ENCODE data around the gene MMD2.
"Not testable (repeated sequence)": the region's sequence is repeated elsewhere in the genome, so short reads cannot be mapped to it uniquely, and the experiment has no call there.

Gene MMD2

DNA sequence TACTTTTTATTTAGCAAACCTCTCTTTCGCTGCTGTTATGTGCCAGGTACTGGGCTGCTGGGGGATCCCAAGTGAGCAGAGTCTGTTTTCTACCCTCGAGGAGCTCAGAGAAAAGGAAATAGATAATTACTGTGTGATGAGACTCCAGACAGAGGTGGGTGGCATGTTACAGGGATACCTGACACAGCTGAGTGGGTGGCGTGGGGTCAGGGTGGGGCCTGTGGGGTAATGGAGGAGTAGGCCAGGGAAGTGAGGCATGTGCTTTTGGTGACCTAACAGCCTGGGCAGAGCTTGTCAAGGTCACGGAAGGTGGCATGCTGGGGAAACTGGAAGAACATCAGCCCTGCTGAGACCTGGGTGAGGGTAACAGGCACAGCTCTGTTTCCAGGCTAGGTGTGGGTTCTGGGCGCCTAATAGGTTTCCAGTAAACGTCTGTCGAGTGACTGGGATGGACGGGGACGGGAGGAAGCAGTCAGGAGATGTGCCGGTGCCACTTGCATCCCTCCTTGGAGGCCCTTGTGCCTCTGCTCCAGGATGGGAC, 36.5 kb upstream of the MMD2 start:
- ATAC-seq, result no peak
- TF ChIP-seq GLIS3 (CRISPR knock-in tag; IDR thresholded peaks at IDR 0.05) (no peak), POU6F1 (CRISPR knock-in tag; IDR thresholded peaks at IDR 0.05; ENCODE audit: borderline replicate concordance, low read depth) (no peak), ZC3H10 (CRISPR knock-in tag; IDR thresholded peaks at IDR 0.05) (no peak), ISL1 (CRISPR knock-in tag; IDR thresholded peaks at IDR 0.05) (no peak), BACH2 (CRISPR knock-in tag; IDR thresholded peaks at IDR 0.05; ENCODE audit: borderline replicate concordance) (no peak), ZNF70 (CRISPR knock-in tag; IDR thresholded peaks at IDR 0.05) (no peak), ZFP3 (CRISPR knock-in tag; IDR thresholded peaks at IDR 0.05) (no peak), ZNF8 (CRISPR knock-in tag; IDR thresholded peaks at IDR 0.05) (no peak), OSR1 (CRISPR knock-in tag; IDR thresholded peaks at IDR 0.05) (no peak), ESRRG (CRISPR knock-in tag; IDR thresholded peaks at IDR 0.05) (no peak), TSHZ2 (CRISPR knock-in tag; IDR thresholded peaks at IDR 0.05) (no peak), RARB (CRISPR knock-in tag; IDR thresholded peaks at IDR 0.05) (no peak), PPARA (CRISPR knock-in tag; IDR thresholded peaks at IDR 0.05; ENCODE audit: borderline replicate concordance) (no peak), CSDC2 (CRISPR knock-in tag; IDR thresholded peaks at IDR 0.05) (no peak), ARNTL (CRISPR knock-in tag; IDR thresholded peaks at IDR 0.05; ENCODE audit: borderline replicate concordance, low read depth) (no peak)

- TF ChIP-seq ZFP30 (CRISPR knock-in tag; IDR thresholded peaks at IDR 0.05) (no peak), ZNF8 (CRISPR knock-in tag; IDR thresholded peaks at IDR 0.05) (no peak), PPARA (CRISPR knock-in tag; IDR thresholded peaks at IDR 0.05; ENCODE audit: borderline replicate concordance) (no peak), TOX (CRISPR knock-in tag; IDR thresholded peaks at IDR 0.05; ENCODE audit: borderline replicate concordance) (no peak), ISL1 (CRISPR knock-in tag; IDR thresholded peaks at IDR 0.05) (no peak), BACH2 (CRISPR knock-in tag; IDR thresholded peaks at IDR 0.05; ENCODE audit: borderline replicate concordance) (no peak), ZC3H10 (CRISPR knock-in tag; IDR thresholded peaks at IDR 0.05) (no peak), ARNTL (CRISPR knock-in tag; IDR thresholded peaks at IDR 0.05; ENCODE audit: borderline replicate concordance, low read depth) (no peak), CSRNP3 (CRISPR knock-in tag; IDR thresholded peaks at IDR 0.05) (no peak), PATZ1 (CRISPR knock-in tag; IDR thresholded peaks at IDR 0.05; ENCODE audit: borderline replicate concordance) (no peak), ZNF565 (CRISPR knock-in tag; conservative IDR thresholded peaks at IDR 0.05; ENCODE audit: low read depth) (no peak), OSR1 (CRISPR knock-in tag; IDR thresholded peaks at IDR 0.05) (no peak), ESRRG (CRISPR knock-in tag; IDR thresholded peaks at IDR 0.05) (no peak), CSDC2 (CRISPR knock-in tag; IDR thresholded peaks at IDR 0.05) (no peak), SNAI2 (CRISPR knock-in tag; IDR thresholded peaks at IDR 0.05) (no peak), RARB (CRISPR knock-in tag; IDR thresholded peaks at IDR 0.05) (no peak), TSHZ2 (CRISPR knock-in tag; IDR thresholded peaks at IDR 0.05) (no peak), GLIS3 (CRISPR knock-in tag; IDR thresholded peaks at IDR 0.05) (no peak), TCF4 (CRISPR knock-in tag; IDR thresholded peaks at IDR 0.05; ENCODE audit: borderline replicate concordance) (no peak)
- TF ChIP-seq, protein P1, sequence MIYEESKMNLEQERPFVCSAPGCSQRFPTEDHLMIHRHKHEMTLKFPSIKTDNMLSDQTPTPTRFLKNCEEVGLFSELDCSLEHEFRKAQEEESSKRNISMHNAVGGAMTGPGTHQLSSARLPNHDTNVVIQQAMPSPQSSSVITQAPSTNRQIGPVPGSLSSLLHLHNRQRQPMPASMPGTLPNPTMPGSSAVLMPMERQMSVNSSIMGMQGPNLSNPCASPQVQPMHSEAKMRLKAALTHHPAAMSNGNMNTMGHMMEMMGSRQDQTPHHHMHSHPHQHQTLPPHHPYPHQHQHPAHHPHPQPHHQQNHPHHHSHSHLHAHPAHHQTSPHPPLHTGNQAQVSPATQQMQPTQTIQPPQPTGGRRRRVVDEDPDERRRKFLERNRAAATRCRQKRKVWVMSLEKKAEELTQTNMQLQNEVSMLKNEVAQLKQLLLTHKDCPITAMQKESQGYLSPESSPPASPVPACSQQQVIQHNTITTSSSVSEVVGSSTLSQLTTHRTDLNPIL (CRISPR knock-in tag; IDR thresholded peaks at IDR 0.05; ENCODE audit: low read depth), result no peak
- no peak for ATAC-seq
Observed at GRCh38 chr7:4993471-4993870, 34.5 kb upstream of the MMD2 start.

- ATAC-seq, result not testable (repeated sequence)
Observed at GRCh38 chr7:4982741-4983140, 23.8 kb upstream of the MMD2 start.

DNA sequence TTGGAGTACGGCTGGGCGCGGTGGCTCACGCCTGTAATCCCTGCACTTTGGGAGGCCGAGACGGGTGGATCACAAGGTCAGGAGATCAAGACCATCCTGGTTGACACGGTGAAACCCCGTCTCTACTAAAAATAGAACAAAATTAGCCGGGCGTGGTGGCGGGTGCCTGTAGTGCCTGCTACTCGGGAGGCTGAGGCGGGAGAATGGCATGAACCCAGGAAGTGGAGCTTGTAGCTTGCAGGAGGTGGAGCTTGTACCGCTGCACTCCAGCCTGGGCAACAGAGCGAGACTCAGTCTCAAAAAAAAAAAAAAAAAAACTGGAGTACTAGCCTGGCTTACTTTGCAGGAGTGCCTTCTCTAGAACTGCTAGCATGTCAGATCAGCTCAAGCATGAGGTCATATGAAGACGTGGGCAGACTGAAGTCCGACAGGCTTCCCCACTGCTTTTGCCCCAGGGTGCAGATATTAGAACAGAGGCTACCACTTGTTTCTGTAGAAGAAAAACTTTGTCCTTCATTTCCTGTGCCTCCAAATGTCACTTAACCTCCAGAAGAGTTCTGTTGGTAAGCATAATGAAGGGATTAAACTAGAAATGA, 22.4 kb upstream of the MMD2 start:
- not testable (repeated sequence) for ATAC-seq

GRCh38 chr7:4975626-4976025, 16.6 kb upstream of the MMD2 start:
- ATAC-seq, result not testable (repeated sequence)

All from SK-N-SH treated with all-trans-retinoic acid at 6 μM for 48 hours (cell line).